Measurements from ENCODE around the gene HEATR3. TPM values are rescaled to one million over a fixed set of nuclear protein-coding genes. Genes with fewer than 3 reads are reported as not detected.

The HEATR3 gene
- total and polyA plus RNA-seq, 2 of the 13 experiments (the other 11 are each of a cell fraction or from before 2014, with no cell fraction given): 22.4 to 52.4 TPM

DNA sequence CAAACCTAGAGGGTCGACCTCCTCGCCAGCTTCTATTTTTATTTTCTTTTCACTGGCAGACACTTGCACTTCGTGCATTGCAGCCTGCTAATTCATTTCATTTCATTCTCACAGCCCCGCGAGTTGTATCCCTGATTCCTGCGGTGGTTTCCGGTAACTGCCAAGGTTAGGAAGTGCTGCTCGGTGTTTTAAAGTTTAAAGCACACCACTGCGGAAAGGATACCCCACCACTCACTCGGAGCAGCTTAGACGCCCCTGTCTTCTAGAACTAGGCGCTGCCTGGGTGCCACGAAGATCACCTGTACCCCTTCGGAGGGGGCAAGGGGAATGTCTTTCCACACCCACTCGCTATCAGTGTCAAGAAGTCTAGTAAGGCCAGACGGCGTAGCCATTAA is 40.2 kb upstream of the HEATR3 start (continued):
- TF ChIP-seq, protein P1, sequence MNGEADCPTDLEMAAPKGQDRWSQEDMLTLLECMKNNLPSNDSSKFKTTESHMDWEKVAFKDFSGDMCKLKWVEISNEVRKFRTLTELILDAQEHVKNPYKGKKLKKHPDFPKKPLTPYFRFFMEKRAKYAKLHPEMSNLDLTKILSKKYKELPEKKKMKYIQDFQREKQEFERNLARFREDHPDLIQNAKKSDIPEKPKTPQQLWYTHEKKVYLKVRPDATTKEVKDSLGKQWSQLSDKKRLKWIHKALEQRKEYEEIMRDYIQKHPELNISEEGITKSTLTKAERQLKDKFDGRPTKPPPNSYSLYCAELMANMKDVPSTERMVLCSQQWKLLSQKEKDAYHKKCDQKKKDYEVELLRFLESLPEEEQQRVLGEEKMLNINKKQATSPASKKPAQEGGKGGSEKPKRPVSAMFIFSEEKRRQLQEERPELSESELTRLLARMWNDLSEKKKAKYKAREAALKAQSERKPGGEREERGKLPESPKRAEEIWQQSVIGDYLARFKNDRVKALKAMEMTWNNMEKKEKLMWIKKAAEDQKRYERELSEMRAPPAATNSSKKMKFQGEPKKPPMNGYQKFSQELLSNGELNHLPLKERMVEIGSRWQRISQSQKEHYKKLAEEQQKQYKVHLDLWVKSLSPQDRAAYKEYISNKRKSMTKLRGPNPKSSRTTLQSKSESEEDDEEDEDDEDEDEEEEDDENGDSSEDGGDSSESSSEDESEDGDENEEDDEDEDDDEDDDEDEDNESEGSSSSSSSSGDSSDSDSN (CRISPR knock-in tag; IDR thresholded peaks at IDR 0.05): peak; percentile 28; the same call in 1 of the 2 replicates
- TF ChIP-seq ASH2L (IDR thresholded peaks at IDR 0.05; ENCODE audit: insufficient read length, low read depth, low read length): peak; percentile 1
- TF ChIP-seq PLSCR1 (CRISPR knock-in tag; IDR thresholded peaks at IDR 0.05; ENCODE audit: borderline replicate concordance): no peak
- 0 out of 2 replicates have a peak, but pooled peaks have one; percentile 7 for TF ChIP-seq ZNF703 (CRISPR knock-in tag; IDR thresholded peaks at IDR 0.05; ENCODE audit: borderline replicate concordance)
- TF ChIP-seq, protein P2, sequence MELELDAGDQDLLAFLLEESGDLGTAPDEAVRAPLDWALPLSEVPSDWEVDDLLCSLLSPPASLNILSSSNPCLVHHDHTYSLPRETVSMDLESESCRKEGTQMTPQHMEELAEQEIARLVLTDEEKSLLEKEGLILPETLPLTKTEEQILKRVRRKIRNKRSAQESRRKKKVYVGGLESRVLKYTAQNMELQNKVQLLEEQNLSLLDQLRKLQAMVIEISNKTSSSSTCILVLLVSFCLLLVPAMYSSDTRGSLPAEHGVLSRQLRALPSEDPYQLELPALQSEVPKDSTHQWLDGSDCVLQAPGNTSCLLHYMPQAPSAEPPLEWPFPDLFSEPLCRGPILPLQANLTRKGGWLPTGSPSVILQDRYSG (CRISPR knock-in tag; IDR thresholded peaks at IDR 0.05): no peak
- TF ChIP-seq SNAI1 (CRISPR knock-in tag; IDR thresholded peaks at IDR 0.05; ENCODE audit: borderline replicate concordance): 0 out of 2 replicates have a peak, but pooled peaks have one; percentile 57
- 0 out of 2 replicates have a peak, but pooled peaks have one; percentile 28 for TF ChIP-seq ZNF20 (CRISPR knock-in tag; IDR thresholded peaks at IDR 0.05)
- no peak for TF ChIP-seq MEF2D (CRISPR knock-in tag; IDR thresholded peaks at IDR 0.05)
- TF ChIP-seq KLF16 (CRISPR knock-in tag; IDR thresholded peaks at IDR 0.05): no peak
- no peak for TF ChIP-seq KDM5B (CRISPR knock-in tag; IDR thresholded peaks at IDR 0.05; ENCODE audit: borderline replicate concordance)
- TF ChIP-seq FOXO4 (CRISPR knock-in tag; conservative IDR thresholded peaks at IDR 0.05): 0 out of 2 replicates have a peak, but pooled peaks have one; percentile 51
- TF ChIP-seq, protein P3, sequence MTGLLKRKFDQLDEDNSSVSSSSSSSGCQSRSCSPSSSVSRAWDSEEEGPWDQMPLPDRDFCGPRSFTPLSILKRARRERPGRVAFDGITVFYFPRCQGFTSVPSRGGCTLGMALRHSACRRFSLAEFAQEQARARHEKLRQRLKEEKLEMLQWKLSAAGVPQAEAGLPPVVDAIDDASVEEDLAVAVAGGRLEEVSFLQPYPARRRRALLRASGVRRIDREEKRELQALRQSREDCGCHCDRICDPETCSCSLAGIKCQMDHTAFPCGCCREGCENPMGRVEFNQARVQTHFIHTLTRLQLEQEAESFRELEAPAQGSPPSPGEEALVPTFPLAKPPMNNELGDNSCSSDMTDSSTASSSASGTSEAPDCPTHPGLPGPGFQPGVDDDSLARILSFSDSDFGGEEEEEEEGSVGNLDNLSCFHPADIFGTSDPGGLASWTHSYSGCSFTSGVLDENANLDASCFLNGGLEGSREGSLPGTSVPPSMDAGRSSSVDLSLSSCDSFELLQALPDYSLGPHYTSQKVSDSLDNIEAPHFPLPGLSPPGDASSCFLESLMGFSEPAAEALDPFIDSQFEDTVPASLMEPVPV (CRISPR knock-in tag; IDR thresholded peaks at IDR 0.05): peak; percentile 45; the same call in 1 of the 2 replicates
- no peak for TF ChIP-seq ZSCAN29 (CRISPR knock-in tag; conservative IDR thresholded peaks at IDR 0.05)
- TF ChIP-seq MYPOP (CRISPR knock-in tag; IDR thresholded peaks at IDR 0.05): no peak
- TF ChIP-seq ATAD3A (CRISPR knock-in tag; IDR thresholded peaks at IDR 0.05): no peak
- no peak for TF ChIP-seq TBP (CRISPR knock-in tag; IDR thresholded peaks at IDR 0.05)
- TF ChIP-seq SPEN (CRISPR knock-in tag; IDR thresholded peaks at IDR 0.05; ENCODE audit: low read depth): no peak
- TF ChIP-seq DMAP1 (CRISPR knock-in tag; IDR thresholded peaks at IDR 0.05): no peak
- 0 out of 2 replicates have a peak, but pooled peaks have one; percentile 15 for TF ChIP-seq ZBTB7B (CRISPR knock-in tag; IDR thresholded peaks at IDR 0.05)

Measured in HepG2 (cell line).